SK-N-SH treated with all-trans-retinoic acid at 6 μM for 48 hours (cell line): Measurements from ENCODE around the gene TSPAN14.

Experiments
- ATAC-seq: fragments of 200-7000 bp; cut with Tn5 transposase; 3 replicates; pipeline ENCODE4 v1.9.1; 2020; ENCODE audit warnings: mild to moderate bottlenecking, moderate library complexity
- BACH2 ChIP-seq: fragments of 250-450 bp; sonication (Bioruptor Pico); IDR thresholded peaks from 2 replicates; pipeline ENCODE4 v1.9.0; 2021; ENCODE audit warnings: mild to moderate bottlenecking, borderline replicate concordance
- CREB5 ChIP-seq: fragments of 250-450 bp; sonication (Bioruptor Pico); IDR thresholded peaks from 2 replicates; pipeline ENCODE4 v1.5.1; 2020; ENCODE audit warnings: low read depth, mild to moderate bottlenecking, moderate library complexity
- CSDC2 ChIP-seq: fragments of 250-450 bp; sonication (Bioruptor Pico); IDR thresholded peaks from 2 replicates; pipeline ENCODE4 v1.5.0; 2020; ENCODE audit warnings: mild to moderate bottlenecking, moderate library complexity
- ESRRG ChIP-seq: fragments of 250-450 bp; sonication (Bioruptor Pico); IDR thresholded peaks from 2 replicates; pipeline ENCODE4 v1.6.1; 2021; ENCODE audit warnings: mild to moderate bottlenecking
- ISL1 ChIP-seq: fragments of 250-450 bp; sonication (Bioruptor Pico); IDR thresholded peaks from 2 replicates; pipeline ENCODE4 v2.1.2; 2022; ENCODE audit warnings: mild to moderate bottlenecking, moderate library complexity
- OSR1 ChIP-seq: fragments of 250-450 bp; sonication (Bioruptor Pico); IDR thresholded peaks from 2 replicates; pipeline ENCODE4 v1.8.0; 2022; ENCODE audit warnings: moderate library complexity, mild to moderate bottlenecking, inconsistent platforms
- PATZ1 ChIP-seq: fragments of 250-450 bp; sonication (Bioruptor Pico); IDR thresholded peaks from 2 replicates; pipeline ENCODE4 v1.8.0; 2020; ENCODE audit warnings: mild to moderate bottlenecking, moderate library complexity, borderline replicate concordance
- POU6F1 ChIP-seq: fragments of 250-450 bp; sonication (Bioruptor Pico); IDR thresholded peaks from 2 replicates; pipeline ENCODE4 v1.8.0; 2021; ENCODE audit warnings: low read depth, mild to moderate bottlenecking, moderate library complexity, borderline replicate concordance
- RARB ChIP-seq: fragments of 250-450 bp; sonication (Bioruptor Pico); IDR thresholded peaks from 2 replicates; pipeline ENCODE4 v1.8.0; 2021; ENCODE audit warnings: mild to moderate bottlenecking, moderate library complexity
- SNAI2 ChIP-seq: fragments of 250-450 bp; sonication (Bioruptor Pico); IDR thresholded peaks from 2 replicates; pipeline ENCODE4 v1.5.0; 2020; ENCODE audit warnings: mild to moderate bottlenecking, moderate library complexity
- TOX ChIP-seq: fragments of 250-450 bp; sonication (Bioruptor Pico); IDR thresholded peaks from 2 replicates; pipeline ENCODE4 v1.8.0; 2021; ENCODE audit warnings: mild to moderate bottlenecking, moderate library complexity, borderline replicate concordance
- ZNF565 ChIP-seq: fragments of 450-650 bp; formaldehyde crosslinking; conservative IDR thresholded peaks from 2 replicates; pipeline ENCODE4 v1.5.0; 2020; ENCODE audit warnings: low read depth, mild to moderate bottlenecking, moderate library complexity
- ZNF70 ChIP-seq: fragments of 450-650 bp; formaldehyde crosslinking; IDR thresholded peaks from 2 replicates; pipeline ENCODE4 v1.5.0; 2020; ENCODE audit warnings: mild to moderate bottlenecking, moderate library complexity
- ZNF8 ChIP-seq: fragments of 450-650 bp; formaldehyde crosslinking; IDR thresholded peaks from 2 replicates; pipeline ENCODE4 v1.5.0; 2020; ENCODE audit warnings: mild to moderate bottlenecking, moderate library complexity
- TF ChIP-seq, protein P1 (sequence below): fragments of 250-450 bp; sonication (Bioruptor Pico); IDR thresholded peaks from 2 replicates; pipeline ENCODE4 v1.5.0; 2020; ENCODE audit warnings: mild to moderate bottlenecking, moderate library complexity

TSPAN14 gene

GRCh38 chr10:80453842-80454512 lies at the start of gene TSPAN14:
TSS of gene TSPAN14 (plus strand) at chr10:80454310. CDS start at chr10:80489234, 34,924 bp downstream.
- TF ChIP-seq ZNF8 (no peak), OSR1 (no peak), BACH2 (CRISPR knock-in tag) (no peak), ZNF70 (CRISPR knock-in tag) (no peak), PATZ1 (CRISPR knock-in tag) (no peak), CREB5 (CRISPR knock-in tag) (no peak), ZNF565 (CRISPR knock-in tag) (no peak), CSDC2 (0 out of 2 replicates have a peak, but pooled peaks have one; percentile 46)
- TF ChIP-seq, protein P1, sequence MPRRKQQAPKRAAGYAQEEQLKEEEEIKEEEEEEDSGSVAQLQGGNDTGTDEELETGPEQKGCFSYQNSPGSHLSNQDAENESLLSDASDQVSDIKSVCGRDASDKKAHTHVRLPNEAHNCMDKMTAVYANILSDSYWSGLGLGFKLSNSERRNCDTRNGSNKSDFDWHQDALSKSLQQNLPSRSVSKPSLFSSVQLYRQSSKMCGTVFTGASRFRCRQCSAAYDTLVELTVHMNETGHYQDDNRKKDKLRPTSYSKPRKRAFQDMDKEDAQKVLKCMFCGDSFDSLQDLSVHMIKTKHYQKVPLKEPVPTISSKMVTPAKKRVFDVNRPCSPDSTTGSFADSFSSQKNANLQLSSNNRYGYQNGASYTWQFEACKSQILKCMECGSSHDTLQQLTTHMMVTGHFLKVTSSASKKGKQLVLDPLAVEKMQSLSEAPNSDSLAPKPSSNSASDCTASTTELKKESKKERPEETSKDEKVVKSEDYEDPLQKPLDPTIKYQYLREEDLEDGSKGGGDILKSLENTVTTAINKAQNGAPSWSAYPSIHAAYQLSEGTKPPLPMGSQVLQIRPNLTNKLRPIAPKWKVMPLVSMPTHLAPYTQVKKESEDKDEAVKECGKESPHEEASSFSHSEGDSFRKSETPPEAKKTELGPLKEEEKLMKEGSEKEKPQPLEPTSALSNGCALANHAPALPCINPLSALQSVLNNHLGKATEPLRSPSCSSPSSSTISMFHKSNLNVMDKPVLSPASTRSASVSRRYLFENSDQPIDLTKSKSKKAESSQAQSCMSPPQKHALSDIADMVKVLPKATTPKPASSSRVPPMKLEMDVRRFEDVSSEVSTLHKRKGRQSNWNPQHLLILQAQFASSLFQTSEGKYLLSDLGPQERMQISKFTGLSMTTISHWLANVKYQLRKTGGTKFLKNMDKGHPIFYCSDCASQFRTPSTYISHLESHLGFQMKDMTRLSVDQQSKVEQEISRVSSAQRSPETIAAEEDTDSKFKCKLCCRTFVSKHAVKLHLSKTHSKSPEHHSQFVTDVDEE (CRISPR knock-in tag): 0 out of 2 replicates have a peak, but pooled peaks have one; percentile 16
- ATAC-seq: peak; percentile 86

DNA sequence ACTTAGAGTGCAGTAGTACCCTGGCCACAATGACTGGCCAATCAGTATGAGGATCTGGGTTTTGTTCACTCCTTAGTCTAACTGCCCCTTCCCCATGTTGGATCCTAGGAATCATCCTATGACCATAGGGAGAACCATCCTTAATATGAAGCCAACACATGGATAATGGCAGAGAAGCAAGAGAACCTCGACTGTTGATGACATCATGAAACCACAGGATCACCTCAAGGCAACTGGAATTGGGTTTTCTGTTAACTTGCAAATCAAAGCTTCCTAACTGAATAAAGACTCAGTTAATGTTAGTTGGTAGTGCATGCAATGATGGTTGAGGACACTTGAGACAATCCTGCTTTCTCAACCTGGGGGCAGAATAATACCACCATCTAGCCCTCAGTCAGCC lies 49.1 kb upstream of the TSPAN14 start:
- no peak for TF ChIP-seq ISL1 (CRISPR knock-in tag)
- TF ChIP-seq ZNF70 (CRISPR knock-in tag): no peak
- no peak for TF ChIP-seq RARB (CRISPR knock-in tag)
- no peak for TF ChIP-seq OSR1
- TF ChIP-seq, protein P1 (CRISPR knock-in tag): no peak
- TF ChIP-seq PATZ1 (CRISPR knock-in tag): no peak
- TF ChIP-seq CREB5 (CRISPR knock-in tag): no peak
- TF ChIP-seq ESRRG (CRISPR knock-in tag): no peak
- TF ChIP-seq SNAI2 (CRISPR knock-in tag): no peak
- ATAC-seq: no peak

DNA sequence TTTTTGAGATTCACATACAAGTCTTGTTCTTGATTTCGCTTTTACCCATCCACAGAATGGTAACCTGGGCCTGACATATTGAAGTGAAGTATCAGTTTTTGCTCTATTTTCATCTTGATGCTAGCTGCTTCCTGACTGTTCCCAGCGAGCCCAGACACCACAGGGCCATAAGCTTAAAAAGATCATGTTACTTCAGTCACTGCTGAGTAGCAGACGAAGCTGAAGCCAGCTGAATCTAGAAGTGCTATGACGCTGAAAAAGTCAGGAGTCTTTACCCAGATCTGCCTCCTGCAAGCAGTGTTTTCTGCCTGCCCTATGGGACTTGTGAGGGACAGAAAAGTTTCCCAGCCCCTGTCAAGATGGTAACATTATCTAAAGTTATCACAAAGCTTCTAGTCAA lies 48.5 kb upstream of the TSPAN14 start:
- ATAC-seq: no peak
- TF ChIP-seq ZNF70 (CRISPR knock-in tag) (no peak), RARB (CRISPR knock-in tag) (no peak), CSDC2 (no peak), ISL1 (CRISPR knock-in tag) (no peak), ZNF8 (no peak), TOX (CRISPR knock-in tag) (no peak), POU6F1 (no peak), BACH2 (CRISPR knock-in tag) (no peak), ZNF565 (CRISPR knock-in tag) (no peak)
- TF ChIP-seq, protein P1 (CRISPR knock-in tag): no peak
